ENCODE results near the gene SKI.

SKI gene

DNA sequence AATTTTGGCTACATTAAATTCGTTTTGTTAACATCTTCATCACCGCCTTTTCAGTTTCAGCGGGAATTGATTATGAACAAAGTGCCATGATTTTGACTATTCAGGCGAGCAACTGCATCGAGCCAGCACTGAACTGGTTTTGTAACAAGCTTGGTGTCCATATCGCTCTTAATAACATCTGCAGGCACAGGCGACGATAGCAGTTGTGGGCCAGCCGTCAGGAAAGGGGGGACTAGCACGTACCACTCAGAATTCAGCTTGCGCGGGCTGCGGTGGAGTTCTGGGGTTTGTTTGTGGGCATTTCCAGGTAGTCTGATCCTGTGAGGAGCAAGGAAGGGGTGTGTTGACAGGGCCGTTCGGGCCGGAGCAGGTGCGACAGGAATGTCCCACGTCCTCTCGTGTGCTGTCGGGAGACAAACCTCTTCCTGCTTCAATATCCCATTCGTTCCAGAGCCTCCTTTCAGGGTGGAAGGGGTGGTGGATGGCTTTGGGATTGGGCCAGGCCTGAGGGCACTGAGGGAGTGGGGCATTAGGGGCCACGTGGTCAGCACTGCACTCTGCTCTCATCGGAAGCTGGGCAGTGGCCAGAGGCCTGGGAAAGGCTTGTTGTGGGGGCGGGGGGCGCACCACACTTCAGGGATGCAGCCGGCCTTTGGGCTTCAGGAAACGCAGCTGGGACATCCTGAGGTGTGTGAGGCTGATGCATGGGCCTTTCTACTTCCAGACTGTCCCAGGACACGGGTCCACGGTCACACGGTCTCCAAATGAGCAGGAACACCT lies 39.1 kb downstream of the SKI start:
- DNase-seq, result no peak

DNA sequence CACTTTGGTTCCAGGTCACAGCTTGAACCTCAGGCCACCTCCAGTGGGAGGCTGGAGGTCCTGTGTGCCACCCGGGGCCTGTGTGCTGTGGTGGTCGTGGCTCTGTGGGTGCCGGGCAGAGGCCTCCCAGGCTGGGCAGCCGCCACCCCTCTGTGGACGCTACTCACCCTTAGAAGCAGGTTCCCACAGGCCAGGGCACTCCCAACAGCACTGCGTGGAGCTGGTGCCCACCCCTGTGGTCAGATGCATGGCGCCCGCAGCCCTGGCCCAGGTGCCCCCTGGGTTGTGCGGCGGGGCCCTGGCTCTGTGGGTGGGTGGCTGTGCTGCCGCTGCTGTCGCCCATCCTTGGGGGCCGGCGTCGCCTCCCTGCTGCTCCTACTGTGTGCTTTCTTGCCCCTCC lies 39.7 kb downstream of the SKI start:
- DNase-seq, result no peak

DNA sequence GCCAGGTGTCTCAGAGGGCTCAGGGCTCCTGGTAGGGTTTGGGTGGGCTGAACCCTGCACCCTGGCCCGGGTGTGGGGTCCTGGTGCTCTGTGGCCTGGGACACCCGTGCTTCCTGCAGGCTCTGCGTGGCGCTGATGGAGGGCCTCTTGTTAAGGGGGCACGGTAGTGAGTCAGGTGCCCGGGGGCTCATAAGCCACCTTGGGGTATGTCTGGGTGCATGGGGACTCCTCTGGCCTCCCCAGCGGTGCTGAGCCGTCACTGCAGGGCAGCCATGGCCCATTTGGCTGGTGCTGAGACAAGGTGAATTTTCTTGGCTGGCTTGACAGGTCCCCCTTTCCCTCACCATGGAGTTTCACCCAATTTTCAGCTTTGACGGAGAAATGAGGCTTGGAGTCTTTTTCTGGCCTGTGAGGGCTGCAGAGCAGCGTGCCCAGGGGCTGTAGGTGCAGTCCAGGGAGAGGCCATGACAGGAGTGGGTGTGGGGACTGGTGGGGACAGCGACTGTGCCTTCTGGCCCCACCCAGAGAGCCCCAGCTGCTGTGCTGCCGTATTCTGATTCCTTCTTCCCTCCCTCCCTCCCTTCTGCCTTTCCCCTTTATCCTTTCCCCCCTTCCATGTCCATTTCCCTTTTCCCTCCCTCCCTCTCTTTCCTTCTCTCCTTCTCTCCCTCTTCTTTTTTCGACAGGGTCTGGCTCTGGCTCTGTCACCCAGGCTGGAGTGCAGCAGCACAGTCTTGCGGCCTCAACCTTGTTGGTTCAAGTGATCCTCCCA lies 40.4 kb downstream of the SKI start:
- no peak for DNase-seq

DNA sequence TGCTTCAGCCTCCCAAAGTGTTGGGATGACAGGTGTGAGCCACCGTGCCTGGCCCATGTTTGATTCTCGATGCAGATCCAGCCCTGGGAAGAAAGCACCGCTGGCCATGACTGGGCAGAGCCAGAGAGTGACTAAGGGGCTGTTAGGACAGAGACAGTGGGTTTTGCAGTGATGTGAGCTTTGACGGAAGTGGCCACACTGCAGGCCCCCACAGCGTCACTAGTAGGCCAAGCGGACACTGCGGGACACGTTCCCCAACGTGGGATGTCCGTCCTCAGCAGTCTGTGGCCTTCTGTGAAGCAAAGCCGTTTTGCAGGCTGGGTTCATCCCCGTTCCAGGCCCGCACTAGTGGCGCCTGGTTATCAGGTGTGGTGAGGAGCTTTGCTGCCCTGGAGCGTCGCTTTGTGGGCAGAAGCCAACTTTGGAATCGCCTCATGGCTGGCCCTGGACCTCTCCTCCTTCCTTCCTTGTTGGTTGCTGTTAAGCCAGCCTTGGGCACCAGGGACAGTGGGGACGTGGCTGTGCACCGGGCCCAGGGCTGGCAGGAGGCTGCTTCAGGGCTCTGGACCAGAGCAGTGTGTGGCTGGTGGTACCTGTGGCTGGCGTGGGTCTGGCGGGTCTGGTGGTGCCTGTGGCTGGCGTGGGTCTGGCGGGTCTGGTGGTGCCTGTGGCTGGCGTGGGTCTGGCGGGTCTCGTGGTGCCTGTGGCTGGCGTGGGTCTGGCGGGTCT lies 41.2 kb downstream of the SKI start:
- no peak for DNase-seq

DNA sequence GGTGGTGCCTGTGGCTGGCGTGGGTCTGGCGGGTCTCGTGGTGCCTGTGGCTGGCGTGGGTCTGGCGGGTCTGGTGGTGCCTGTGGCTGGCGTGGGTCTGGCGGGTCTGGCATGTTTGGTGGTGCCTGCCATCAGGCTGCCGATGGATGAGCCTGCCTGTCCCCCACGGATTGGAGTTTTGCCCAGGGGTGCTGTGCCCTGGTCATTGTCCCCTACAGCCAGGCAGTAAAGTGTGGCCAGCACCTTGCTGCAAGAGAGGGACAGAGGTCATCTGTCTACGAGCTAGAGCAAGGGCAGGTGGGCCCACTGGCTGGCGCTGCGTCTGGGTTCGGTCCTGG lies 41.8 kb downstream of the SKI start:
- no peak for DNase-seq

DNA sequence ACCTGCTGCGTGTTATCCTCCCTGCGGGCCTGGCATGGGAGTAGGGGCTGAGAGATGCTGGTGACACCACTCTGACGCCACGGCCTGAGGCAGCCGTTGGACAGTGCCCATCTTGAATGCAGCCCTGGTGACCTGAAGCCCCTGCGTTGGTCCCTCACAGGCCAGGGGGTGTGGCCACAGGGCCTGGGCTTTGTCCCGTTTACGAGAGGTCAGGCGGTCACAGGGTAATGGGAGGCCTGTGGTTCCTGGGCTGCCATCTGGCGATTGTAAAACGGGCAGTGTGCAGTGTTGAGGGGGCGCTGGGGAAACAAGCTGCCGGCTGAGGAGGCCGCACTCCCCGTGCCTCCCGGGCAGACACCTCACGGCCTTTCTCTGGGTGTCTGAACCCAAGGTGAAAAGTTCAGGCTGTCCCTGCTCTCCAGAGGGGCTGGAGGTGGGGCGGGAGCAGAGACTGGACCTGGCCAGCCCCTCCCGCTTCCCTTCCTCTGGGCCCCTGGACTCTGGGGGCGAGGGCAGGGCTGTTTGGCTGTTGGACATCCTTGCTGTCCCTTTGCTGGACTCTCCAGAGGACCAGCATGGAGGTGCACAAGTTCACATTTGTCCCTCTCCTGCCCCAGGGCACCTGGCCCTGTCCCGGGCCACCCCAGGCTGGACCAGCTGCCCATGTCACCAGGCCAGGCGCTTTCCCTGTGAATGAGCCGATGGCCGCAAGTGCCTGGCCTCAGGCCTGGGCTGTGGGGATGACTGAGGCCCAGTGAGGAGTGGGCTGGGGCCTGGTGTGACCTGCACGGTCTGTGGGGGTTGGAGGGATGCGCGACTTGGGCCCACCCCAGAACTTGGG lies 42.4 kb downstream of the SKI start:
- no peak for DNase-seq

DNA sequence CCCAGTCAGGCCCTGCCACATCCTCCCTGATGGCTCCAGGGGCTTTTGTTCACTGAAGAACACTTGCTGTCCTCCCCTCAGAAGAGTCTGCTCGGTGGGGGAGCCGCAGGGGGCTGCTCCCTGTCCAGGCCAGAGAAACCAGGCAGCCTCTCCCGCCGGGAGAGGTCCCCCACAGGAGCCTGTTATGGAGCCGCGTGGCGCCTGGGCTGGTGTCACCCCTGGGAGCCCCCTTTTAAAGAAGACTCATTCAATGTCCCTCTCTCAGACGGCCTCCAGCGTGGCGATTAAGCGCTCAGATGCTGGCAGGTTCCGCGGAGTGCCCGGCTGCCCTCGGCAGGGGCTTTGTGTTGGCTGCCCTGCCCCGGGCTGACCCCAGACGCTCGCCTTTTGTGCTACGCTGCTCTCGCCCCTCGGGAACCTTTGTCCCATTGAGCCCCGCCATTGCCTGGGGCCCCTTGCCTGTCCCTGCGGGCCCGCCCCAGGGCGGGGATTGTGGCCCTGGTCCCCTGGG lies 43.1 kb downstream of the SKI start:
- DNase-seq, result no peak

DNA sequence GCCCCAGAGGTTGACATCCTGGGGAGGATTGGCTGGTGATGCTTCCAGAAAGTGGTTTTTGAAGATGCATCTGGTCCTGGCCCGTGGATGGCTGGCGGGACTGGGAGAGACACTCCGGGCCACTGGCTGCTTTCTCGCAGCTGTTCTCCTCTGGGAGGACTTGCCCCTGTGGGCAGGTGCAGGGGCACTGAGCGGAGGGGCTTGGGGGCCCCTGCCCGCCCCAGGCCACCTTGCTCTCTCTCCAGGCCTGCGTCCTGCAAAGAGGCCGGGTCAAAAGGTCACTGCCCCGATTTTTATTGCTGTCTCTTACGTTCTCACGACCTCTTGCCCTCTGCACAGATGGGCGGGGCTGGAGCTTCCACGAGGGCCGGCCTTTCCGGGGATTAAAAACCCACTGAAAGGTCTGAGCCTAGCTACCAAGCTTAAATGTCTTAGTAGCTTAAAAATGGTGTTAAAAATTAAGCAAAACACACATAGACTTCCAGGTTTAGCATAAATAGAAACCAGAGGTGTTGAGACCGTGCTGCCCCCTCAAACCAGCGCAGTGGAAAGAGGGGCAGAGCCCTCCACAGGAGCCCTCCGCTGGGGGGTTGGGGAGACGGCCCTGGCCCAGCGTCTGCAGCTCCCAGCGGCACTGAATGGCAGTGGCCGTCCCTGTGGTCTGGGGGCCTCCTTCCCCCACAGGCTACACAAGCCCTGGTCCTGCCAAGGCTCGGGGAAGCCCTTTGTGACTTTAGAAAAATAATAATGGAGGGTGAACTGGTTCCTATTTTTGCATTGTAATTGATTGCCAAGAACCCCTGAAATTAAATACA lies 43.9 kb downstream of the SKI start:
- DNase-seq, result no peak

DNA sequence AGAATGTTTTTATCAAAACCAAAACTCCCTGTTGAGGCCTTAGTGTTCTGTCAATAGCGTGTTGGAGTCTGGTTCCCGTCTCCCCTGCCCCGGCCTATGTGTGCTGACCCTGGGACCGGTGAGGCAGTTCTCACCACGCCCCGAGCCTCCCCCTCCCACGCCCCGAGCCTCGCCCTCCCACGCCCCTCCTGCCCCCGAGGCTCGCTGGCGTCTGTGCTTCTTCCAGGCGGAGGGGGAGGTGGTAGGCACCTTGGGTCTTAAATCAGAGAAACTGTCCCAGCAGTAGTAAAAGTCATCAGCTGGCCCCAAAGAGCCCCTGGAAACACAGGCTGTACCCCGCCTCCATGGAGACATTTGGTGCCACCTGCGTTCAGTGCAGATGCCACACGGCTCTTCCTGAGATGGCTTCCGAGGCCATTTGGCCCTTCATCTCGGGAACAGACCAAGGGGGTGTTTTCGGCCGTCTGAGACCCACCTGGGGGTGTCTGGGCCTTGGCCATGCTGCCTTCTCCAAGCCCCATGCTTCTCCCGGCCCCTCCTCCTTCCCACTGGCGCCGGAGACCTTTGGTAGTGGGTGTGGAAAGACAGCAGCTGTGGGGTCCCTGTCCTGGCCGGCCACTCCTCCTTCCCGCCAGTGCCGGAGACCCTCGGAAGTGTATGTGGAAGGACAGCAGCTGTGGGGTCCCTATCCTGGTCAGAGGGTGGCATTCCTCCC lies 44.7 kb downstream of the SKI start:
- DNase-seq, result no peak

DNA sequence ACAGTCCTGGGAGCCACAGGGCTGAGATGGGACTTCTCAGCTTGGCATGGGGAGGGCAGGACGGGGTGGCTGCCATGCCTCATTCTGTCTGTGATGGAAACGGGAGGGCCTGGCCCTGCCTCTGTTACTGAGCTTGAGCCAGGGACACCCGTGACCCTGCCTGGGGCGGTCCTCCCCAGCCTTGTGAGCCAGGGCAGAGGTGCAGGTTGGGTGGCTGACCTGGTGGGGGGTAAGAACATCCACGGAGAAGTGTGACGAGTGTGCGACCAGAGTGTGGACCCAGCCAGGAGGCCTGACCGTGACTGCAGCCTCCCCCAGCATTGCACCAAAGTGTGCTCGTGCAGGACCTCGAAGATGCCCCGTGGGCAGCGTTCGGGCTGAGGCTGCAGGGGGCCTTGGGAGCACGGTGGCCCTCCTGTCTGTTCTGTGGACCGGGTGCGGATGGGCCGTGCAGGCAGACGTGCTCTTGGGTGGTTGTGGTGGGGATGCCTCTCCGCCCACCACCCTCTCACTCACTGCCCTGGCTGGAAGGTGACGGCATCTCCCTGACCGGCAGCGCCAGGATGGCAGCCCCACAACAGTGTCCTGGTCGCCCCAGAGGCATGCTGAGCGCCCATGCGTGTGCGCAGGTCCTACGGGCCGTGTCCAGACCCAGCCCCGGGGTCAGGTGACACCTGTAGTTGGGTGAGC lies 45.4 kb downstream of the SKI start:
- DNase-seq, result no peak

DNA sequence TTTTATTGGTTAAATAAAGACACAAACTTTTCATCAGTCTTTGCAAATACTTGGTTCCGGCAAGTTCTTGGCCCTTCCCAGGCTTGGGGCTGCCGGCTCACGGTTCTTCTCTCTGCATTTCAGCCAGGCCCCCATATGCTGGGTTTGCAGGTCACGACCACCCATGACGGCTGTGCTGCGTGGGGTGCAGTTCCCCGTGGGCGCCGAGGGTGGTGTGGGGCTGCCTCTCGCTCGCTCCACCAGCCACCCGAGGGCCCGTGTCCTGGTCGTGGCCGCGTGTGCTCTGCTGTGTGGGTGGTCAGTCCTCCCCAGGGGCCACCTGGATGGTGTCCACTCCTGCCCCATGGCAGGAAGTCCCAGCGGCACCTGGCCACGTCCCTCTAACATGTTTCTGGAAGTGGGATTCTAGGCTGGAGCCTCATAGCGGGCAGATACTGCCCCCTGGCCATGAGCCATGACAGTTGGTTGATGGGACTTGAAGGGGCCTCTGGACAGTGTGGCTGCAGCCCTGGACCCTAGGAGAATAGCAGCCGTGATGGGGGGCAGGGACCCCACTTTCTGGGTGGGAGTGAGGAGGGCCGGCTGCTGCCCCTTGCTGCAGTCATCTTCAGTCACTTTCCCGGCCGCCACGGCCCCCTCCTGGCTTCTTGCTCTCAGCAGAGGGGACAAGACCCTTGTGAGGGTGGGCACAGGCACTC lies 46.3 kb downstream of the SKI start:
- no peak for DNase-seq

DNA sequence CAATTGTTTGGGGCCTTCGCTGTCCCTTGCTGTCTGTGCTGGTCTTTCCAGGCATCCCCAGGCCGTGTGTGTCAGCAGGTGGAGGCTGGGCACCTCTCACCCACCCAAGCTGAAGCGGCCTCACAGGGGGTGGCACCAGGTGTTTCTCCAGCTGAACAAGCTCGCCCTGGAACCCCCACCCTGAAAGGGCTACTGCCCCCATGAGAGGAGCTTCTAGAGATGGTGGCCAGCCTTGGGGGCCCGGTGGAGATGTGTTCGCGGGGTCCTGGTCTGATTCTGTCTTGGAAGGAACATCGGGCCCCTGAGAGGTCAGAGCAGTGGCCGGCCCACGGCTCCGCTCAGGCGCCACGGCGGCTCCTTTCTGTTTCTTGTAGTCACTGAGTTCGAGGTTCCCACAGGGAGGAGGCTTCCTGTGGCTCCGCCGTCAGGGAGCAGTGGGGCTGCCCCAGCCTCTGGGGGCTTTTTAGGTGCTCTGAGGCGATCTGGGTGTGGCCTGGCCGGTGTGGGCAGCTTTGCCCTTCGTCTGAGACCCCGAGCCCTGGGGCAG lies 46.9 kb downstream of the SKI start:
- DNase-seq, result no peak

DNA sequence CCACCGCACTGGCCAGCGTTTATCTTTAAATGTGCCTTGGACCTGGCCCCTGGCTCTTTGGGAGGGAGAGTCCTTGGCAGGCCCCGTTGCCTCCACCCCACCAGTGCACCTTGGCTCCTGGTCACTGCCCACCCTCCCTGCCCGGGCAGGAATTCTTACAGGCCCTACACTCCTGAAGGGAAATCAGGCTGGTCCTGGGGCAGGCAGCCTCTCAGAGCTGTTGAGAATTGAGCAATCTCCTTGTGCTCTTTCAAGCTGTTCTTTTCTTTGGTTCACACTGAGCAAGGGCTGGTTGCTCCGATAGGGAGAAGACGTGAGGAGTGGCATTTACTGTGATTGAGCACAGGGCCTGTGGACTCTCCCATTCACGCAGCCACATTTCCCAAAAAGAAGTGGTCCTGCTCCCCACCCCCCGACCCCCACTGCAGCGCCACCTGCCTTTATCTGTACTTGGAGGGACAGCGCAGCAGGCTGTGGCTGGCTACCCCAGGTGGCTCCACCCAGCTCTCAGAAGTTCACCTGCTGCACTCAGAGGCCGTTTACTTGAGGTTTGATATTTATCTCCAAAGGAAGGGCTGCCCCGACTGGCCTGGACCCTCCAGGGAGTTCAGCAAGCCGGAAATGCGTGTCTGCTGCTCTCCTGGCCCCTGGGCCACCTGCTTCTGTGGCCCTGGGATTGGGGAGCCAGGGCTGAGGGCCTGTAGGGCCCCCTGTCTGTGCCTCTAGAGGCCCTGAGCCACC lies 47.8 kb downstream of the SKI start:
- DNase-seq, result no peak

DNA sequence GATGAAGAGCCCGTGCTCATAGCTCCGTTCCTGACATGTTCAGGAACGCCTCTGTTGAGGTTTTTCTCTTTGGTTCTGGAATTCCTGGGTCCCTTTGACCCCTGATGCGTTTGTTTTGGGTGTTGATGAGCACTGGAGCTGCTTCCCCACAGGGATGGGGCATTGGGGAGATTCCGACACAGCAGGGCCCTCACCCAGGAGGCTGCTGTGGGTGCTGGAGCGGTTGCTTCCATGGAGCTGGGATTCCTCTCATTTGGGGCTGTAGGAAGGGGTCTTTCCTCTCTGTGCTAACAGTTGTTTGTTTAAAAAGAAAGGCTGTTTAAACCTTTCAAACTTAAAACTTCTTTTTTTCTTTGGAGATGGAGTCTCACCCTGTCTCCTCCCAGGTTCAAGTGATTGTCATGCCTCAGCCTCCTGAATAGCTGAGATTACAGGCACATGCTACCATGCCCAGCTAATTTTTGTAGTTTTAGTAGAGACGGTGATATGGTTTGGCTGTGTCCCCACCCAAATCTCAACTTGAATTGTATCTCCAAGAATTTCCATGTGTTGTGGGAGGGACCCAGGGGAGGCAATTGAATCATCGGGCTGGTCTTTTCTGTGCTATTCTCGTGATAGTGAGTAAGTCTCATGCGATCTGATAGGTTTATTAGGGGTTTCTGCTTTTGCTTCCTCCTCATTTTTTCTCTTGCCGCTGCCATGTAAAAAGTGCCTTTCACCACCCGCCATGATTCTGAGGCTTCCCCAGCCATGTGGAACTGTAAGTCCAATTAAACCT lies 48.9 kb downstream of the SKI start:
- no peak for DNase-seq

DNA sequence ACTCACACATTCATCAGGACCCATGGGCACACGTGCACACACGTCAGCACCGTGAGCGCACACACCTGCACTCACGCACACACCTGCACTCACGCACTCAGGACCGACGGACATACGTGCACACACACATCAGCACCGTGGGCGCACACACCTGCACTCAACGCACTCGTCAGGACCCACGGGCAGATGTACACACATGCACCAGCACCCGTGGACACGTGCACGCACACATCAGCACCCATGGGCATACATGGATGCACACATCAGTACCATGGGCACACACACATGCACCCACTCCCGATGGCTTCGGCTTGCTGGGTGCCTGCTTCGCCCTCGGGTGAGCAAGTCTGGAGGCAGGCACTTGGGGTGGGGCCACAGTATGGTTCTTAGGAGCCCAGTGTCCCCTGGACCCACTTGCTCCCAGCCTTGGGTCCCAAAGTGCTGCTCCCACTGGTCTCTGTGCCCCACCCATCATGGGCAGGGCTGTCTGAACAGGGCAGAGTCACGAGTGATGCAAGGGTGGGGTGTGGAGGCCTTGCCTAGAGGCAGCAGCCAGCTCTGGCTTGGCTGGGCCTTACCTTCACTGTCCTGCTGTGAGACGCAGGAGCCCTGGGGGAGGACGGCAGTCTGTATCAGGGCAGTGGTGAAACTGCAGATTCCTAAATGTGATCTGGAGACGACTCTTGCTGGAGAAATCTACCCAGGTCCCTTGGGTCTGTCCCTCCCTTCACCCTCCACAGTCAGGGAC lies 49.8 kb downstream of the SKI start:
- no peak for DNase-seq

DNA sequence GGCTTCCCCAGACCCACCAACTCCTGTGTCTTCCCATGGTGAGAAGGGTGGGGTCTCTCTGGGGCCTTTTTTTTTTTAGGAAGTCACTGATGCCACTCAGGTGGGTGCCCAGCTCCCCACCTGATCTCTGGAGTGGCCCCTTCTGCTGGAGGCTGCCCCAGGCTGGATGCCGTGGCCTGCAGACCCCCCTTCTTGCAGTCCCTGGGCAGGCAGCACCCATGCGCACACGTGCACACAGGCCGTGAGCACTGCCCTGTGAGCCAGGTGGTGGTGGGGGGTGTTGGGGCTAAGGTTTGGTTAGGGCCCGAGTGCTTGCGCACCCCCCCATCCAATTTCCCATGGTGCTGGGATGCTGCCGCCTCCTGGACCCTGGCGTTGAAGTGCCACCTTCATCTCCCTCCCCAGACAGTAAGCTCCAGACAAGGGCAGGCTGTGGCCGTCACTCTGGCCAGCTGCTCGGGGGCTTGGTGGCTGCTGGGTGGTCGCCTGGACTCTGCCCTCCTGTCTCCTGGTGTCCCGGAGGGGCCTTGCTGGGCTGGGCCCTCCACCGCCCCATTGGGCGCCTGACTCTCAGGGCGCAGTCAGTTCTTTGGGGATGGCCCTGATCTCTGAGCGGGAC lies 50.6 kb downstream of the SKI start:
- DNase-seq, result no peak

DNA sequence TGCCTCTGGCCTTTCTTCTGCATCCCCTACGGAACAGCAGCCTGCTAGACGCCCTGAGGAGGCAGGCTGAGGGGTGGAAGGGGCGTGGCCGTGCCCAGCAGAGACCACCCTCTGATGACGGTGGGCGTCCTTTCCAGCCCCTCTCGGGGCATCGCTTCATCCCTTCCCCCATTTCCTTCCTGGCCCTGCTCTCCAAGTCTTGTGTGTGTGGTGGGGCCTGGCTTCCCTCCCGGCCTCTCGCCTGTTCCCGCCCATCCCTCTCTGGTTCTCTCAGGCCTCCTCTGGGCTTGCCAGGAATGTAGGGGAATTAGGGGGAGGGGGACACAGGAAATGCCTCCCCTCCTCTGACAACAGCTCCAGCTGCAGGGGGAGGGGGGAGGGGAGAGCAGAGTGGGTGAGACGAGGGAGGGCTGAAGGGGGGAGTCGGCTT lies 51.1 kb downstream of the SKI start:
- DNase-seq, result no peak

Measured in NCI-H2171 (cell line).